K562 (cell line): Measurements from ENCODE around the gene UBAC2. TPM values are rescaled to one million over a fixed set of nuclear protein-coding genes. Genes with fewer than 3 reads are reported as not detected.

Source experiments
- ATAC-seq: fragments of 200-7000 bp; cut with Tn5 transposase; 3 replicates; pipeline ENCODE4 v1.9.1; 2020; ENCODE audit warnings: moderate library complexity
- BruUV-seq: library from RNA; stranded (reverse); fragments of 400-500 nt; replicated peaks from 2 replicates; lab custom pipeline; 2021; lab: Mats Ljungman, UMichigan
- CTCF ChIA-PET: fragments of 300-600 bp; formaldehyde crosslinking; extraction: SDS; loops from one replicate; lab custom pipeline; 2021; ENCODE audit warnings: low intra/inter-chr PET ratio; lab: Yijun Ruan, JAX
- POLR2A ChIA-PET: fragments of 300-600, 350-650 bp; sonication (Branson Sonifier 250); formaldehyde crosslinking; extraction: SDS; loops from one replicate; lab custom pipeline; 2021; ENCODE audit warnings: antibody characterized with exemption, inconsistent platforms; lab: Yijun Ruan, JAX
- DNase-seq, 4 experiments: peaks; one replicate each; pipeline versions ENCODE4 v3.0.0 to v3.0.0-alpha.2; 2011 to 2018; ENCODE audit warnings: low spot score in 3 of 4, mixed read lengths in 3 of 4; ENCODE audit errors: extremely low read depth in 1 of 4
- FAIRE-seq: peaks from 2 replicates; lab custom pipeline; 2011; peaks lifted over from hg19 to GRCh38; lab: Jason Lieb, UNC
- H2AFZ ChIP-seq: 2 replicates; pipeline ENCODE4 v1.6.0; 2011; ENCODE audit warnings: low read depth, low read length, control low read depth, inconsistent platforms
- H3K27ac ChIP-seq: fragments of 200-600 bp; 3 replicates; pipeline ENCODE4 v1.8.0; 2011; ENCODE audit warnings: low read depth, mild to moderate bottlenecking, control low read depth, inconsistent platforms, low read length, moderate library complexity, mixed read lengths; ENCODE audit errors: extremely low read depth
- H3K27me3 ChIP-seq, 2 experiments: fragments of 300-600 bp in 1 of 2; 2 replicates in 1 of 2; 3 replicates in 1 of 2; pipeline versions ENCODE4 v1.6.0 to v1.8.0; 2011; ENCODE audit warnings: inconsistent platforms in 2 of 2, low read length in 2 of 2, mild to moderate bottlenecking in 1 of 2, mixed read lengths in 1 of 2, moderate library complexity in 1 of 2; ENCODE audit not compliant: control insufficient read depth in 2 of 2, insufficient read depth in 2 of 2
- H3K36me3 ChIP-seq: fragments of 300-600 bp; 3 replicates; pipeline ENCODE4 v1.8.0; 2011; ENCODE audit warnings: mild to moderate bottlenecking, low read length, inconsistent platforms; ENCODE audit not compliant: control insufficient read depth, insufficient read depth
- H3K4me1 ChIP-seq, 2 experiments: fragments of 200-600 bp in 1 of 2; replicated peaks in 1 of 2; 2 replicates in 1 of 2; 3 replicates in 1 of 2; pipeline versions ENCODE4 v1.5.1 to v1.8.0; 2011; ENCODE audit warnings: inconsistent platforms in 2 of 2, low read length in 2 of 2, mild to moderate bottlenecking in 1 of 2, mixed read lengths in 1 of 2, moderate library complexity in 1 of 2; ENCODE audit not compliant: control insufficient read depth in 2 of 2, insufficient read depth in 2 of 2
- H3K4me2 ChIP-seq: 2 replicates; pipeline ENCODE4 v1.6.1; 2011; ENCODE audit warnings: low read length, control low read depth, inconsistent platforms, mixed read lengths; ENCODE audit not compliant: insufficient read depth
- H3K4me3 ChIP-seq: fragments of 200-600 bp; sonication (generic), shearing (Covaris generic); 2 replicates; pipeline ENCODE4 v1.5.1; 2016; ENCODE audit warnings: control low read depth, inconsistent platforms
- H3K79me2 ChIP-seq: fragments of 200-600 bp; 3 replicates; pipeline ENCODE4 v1.8.0; 2011; ENCODE audit warnings: low read length, inconsistent platforms; ENCODE audit not compliant: control insufficient read depth, insufficient read depth
- H3K9ac ChIP-seq, 2 experiments: 2 replicates each; pipeline versions ENCODE4 v1.6.0 to v1.6.1; 2011; ENCODE audit warnings: low read depth in 2 of 2, low read length in 2 of 2, control low read depth in 1 of 2, inconsistent platforms in 1 of 2, mild to moderate bottlenecking in 1 of 2, mixed read lengths in 1 of 2; ENCODE audit not compliant: insufficient read depth in 1 of 2
- H3K9me1 ChIP-seq: one replicate; pipeline ENCODE4 v1.6.0; 2011; ENCODE audit warnings: inconsistent platforms, mild to moderate bottlenecking, low read length, moderate library complexity; ENCODE audit not compliant: control insufficient read depth, insufficient read depth
- H3K9me3 ChIP-seq: replicated peaks from 2 replicates; pipeline ENCODE4 v1.5.1; 2011; ENCODE audit warnings: low read depth, low read length, inconsistent platforms; ENCODE audit not compliant: control insufficient read depth, insufficient read depth
- H4K20me1 ChIP-seq: replicated peaks from 2 replicates; pipeline ENCODE4 v1.6.1; 2011; ENCODE audit warnings: low read length, inconsistent platforms, mixed read lengths; ENCODE audit not compliant: control insufficient read depth, insufficient read depth
- ATF3 ChIP-seq, 2 experiments: fragments of 450-650 bp in 1 of 2; sonication (generic) in 1 of 2; formaldehyde crosslinking in 1 of 2; IDR thresholded peaks in 1 of 2; conservative IDR thresholded peaks in 1 of 2; 2 replicates each; pipeline versions ENCODE4 v1.6.1 to v1.8.1; 2016 to 2023; ENCODE audit warnings: mild to moderate bottlenecking in 2 of 2, moderate library complexity in 2 of 2, inconsistent platforms in 1 of 2, missing genetic modification reagents in 1 of 2
- C11orf30 ChIP-seq: fragments of 450-650 bp; IDR thresholded peaks from 2 replicates; pipeline ENCODE4 v1.6.1; 2016; ENCODE audit warnings: low read depth, mild to moderate bottlenecking
- CHAMP1 ChIP-seq: fragments of 450-650 bp; IDR thresholded peaks from 2 replicates; pipeline ENCODE4 v1.6.1; 2016; ENCODE audit warnings: mild to moderate bottlenecking
- EP400 ChIP-seq: fragments of 450-650 bp; IDR thresholded peaks from 2 replicates; pipeline ENCODE4 v1.6.1; 2017; ENCODE audit warnings: antibody characterized with exemption, mild to moderate bottlenecking, moderate library complexity
- MAFF ChIP-seq: IDR thresholded peaks from 2 replicates; pipeline ENCODE4 v1.6.1; 2012; ENCODE audit warnings: low read length, improper control_type of control experiment
- MAFG ChIP-seq: fragments of 450-650 bp; conservative IDR thresholded peaks from 2 replicates; pipeline ENCODE4 v1.6.1; 2016; ENCODE audit warnings: missing genetic modification characterization, missing compliant biosample characterization
- MAFK ChIP-seq: IDR thresholded peaks from 2 replicates; pipeline ENCODE4 v1.6.1; 2011; ENCODE audit warnings: low read length, improper control_type of control experiment
- NCOA2 ChIP-seq, 2 experiments: fragments of 450-650 bp; IDR thresholded peaks; 2 replicates each; pipeline ENCODE4 v1.6.1; 2018; ENCODE audit warnings: mild to moderate bottlenecking in 2 of 2, moderate library complexity in 1 of 2; ENCODE audit not compliant: partially characterized antibody in 2 of 2
- POLR2AphosphoS2 ChIP-seq: IDR thresholded peaks from 2 replicates; pipeline ENCODE4 v1.6.1; 2012; ENCODE audit warnings: low read length, improper control_type of control experiment
- SETDB1 ChIP-seq: IDR thresholded peaks from one replicate; pipeline ENCODE4 v1.6.1; 2012; ENCODE audit warnings: low read length, control low read depth, inconsistent platforms
- SMARCA4 ChIP-seq: fragments of 450-650 bp; IDR thresholded peaks from 2 replicates; pipeline ENCODE4 v1.6.1; 2016
- XRCC4 ChIP-seq: IDR thresholded peaks from one replicate; pipeline ENCODE4 v1.6.1; 2011; ENCODE audit not compliant: insufficient read depth, insufficient read length; ENCODE audit errors: extremely low read depth
- ZBTB33 ChIP-seq: sonication (generic); formaldehyde crosslinking; IDR thresholded peaks from 2 replicates; pipeline ENCODE4 v1.8.1; 2023; ENCODE audit warnings: mild to moderate bottlenecking, missing genetic modification reagents
- ZKSCAN1 ChIP-seq: fragments of 150-350 bp; IDR thresholded peaks from 2 replicates; pipeline ENCODE4 v1.6.1; 2016; ENCODE audit warnings: low read depth, low read length
- ZNF217 ChIP-seq: sonication (generic); formaldehyde crosslinking; IDR thresholded peaks from 2 replicates; pipeline ENCODE4 v1.8.0; 2022; ENCODE audit warnings: mild to moderate bottlenecking, missing genetic modification reagents
- ZNF316 ChIP-seq: fragments of 450-650 bp; IDR thresholded peaks from 2 replicates; pipeline ENCODE4 v1.6.1; 2016
- ZNF780A ChIP-seq: fragments of 250-450 bp; sonication (Bioruptor Pico); IDR thresholded peaks from 2 replicates; pipeline ENCODE4 v1.5.0; 2021; ENCODE audit warnings: mild to moderate bottlenecking
- WGBS: fragments of 100-300 bp; shearing (Covaris generic); methylation state at CpG from one replicate; pipeline ENCODE4 v1.1.6; 2016; ENCODE audit warnings: low coverage, mixed read lengths; ENCODE audit not compliant: insufficient coverage; ENCODE audit errors: missing lambda C conversion rate; 5-methylcytosine and 5-hydroxymethylcytosine counted together
- in situ Hi-C: fragments of 300-500 bp; cut with MboI; formaldehyde crosslinking; loops from 4 replicates; pipeline ENCODE4 v1.15.0; 2018; ENCODE audit warnings: inconsistent platforms, mixed read lengths
- intact Hi-C: fragments of 100-400 bp; cut with micrococcal nuclease; formaldehyde crosslinking; loops from 2 replicates; pipeline ENCODE4 v1.14.2; 2022
- polyA plus RNA-seq, 8 experiments: library from polyadenylated mRNA; depleted of rRNA in 4 of 8; stranded (reverse) in 5 of 8; unstranded in 3 of 8; fragments of >200 nt; fragmentation: Nextera tagmentation in 2 of 8; fragmentation: Illumina TruSeq in 1 of 8; extraction: Ambion mirVana in 2 of 8; extraction: Trizol in 1 of 8; gene quantifications; 2 replicates each; pipeline versions ENCODE4 v1.2.1 to v1.2.3, GENCODE V29; 2011 to 2014; ENCODE audit warnings: inconsistent platforms in 1 of 8, missing spikeins in 1 of 8
- total RNA-seq, 7 experiments: library from RNA; depleted of rRNA in 6 of 7; stranded (reverse); fragments of >200 nt in 6 of 7; fragmentation: Illumina TruSeq in 2 of 7; extraction: Trizol in 2 of 7; gene quantifications; 2 replicates each; pipeline versions ENCODE4 v1.2.1 to v1.2.3, GENCODE V29; 2011 to 2021; ENCODE audit warnings: low replicate concordance in 1 of 7
- TF ChIP-seq, protein P1 (sequence below): fragments of 250-450 bp; sonication (Bioruptor Pico); IDR thresholded peaks from 2 replicates; pipeline ENCODE4 v1.8.0; 2021; ENCODE audit warnings: moderate library complexity, mild to moderate bottlenecking, inconsistent platforms

Gene UBAC2
- total and polyA plus RNA-seq, 9 of the 15 experiments (the other 6 are each of a cell fraction or from before 2014, with no cell fraction given) = 6.0 to 84.1 (median 32.3) TPM

- no peak for TF ChIP-seq CHAMP1
- TF ChIP-seq ZNF780A (CRISPR knock-in tag) = no peak
- TF ChIP-seq, all 486 proteins: peak for 0
These were observed 133.6 kb downstream of the UBAC2 start (continued) for GRCh38 chr13:99334221-99334620.

GRCh38 chr13:99335087-99335486 lies 134.4 kb downstream of the UBAC2 start:
- ChIA-PET POLR2A (interaction anchor here (1.0 kb wide), 1 partner anchor 12 kb away, joined by 3 read pairs; no protein-coding TSS in a partner anchor), CTCF (no interaction called here)
- H3K9me1 ChIP-seq = no peaks in the 10 kb centered on the region
- H3K9ac ChIP-seq = no peak overlapping the region
- no peak overlapping the region for H2AFZ ChIP-seq
- H3K9me3 ChIP-seq = no peaks in the 10 kb centered on the region
- WGBS = 100% methylated on average over 2 of the region's 2 CpGs
- H4K20me1 ChIP-seq = no peaks in the 10 kb centered on the region
- H3K79me2 ChIP-seq = peaks cover 2% of the 10 kb centered on the region; the same call in 1 of the 3 replicates
- in situ Hi-C loops (no loop called here), intact Hi-C loops (no loop called here)
- DNase-seq = no peak
- no TSS peak for BruUV-seq
- peaks cover 11 to 36% of the 10 kb centered on the region in 2 experiments for H3K4me1 ChIP-seq
- no peak overlapping the region for H3K4me2 ChIP-seq
- no peak overlapping the region for H3K4me3 ChIP-seq
- no peak overlapping the region for H3K27ac ChIP-seq
- no peak for ATAC-seq
- FAIRE-seq = no peak
- H3K36me3 ChIP-seq = peaks cover 7% of the 10 kb centered on the region; the same call in 2 of the 3 replicates
- H3K27me3 ChIP-seq = no peaks in the 10 kb centered on the region
- TF ChIP-seq MAFF (peak; percentile 88), ATF3 (IDR thresholded peaks at IDR 0.05) (no peak), ATF3 (CRISPR knock-in tag; conservative IDR thresholded peaks at IDR 0.05) (no peak), MAFG (tag) (peak; percentile 90), EP400 (no peak), SMARCA4 (no peak), XRCC4 (no peak), ZNF217 (CRISPR knock-in tag) (no peak), SETDB1 (no peak), NCOA2 (IDR thresholded peaks at IDR 0.05; ENCODE audit: partially characterized antibody in 2 of 2) (no peak), MAFK (peak; percentile 91), C11orf30 (peak; percentile 87), POLR2AphosphoS2 (no peak), ZBTB33 (CRISPR knock-in tag) (no peak), ZKSCAN1 (no peak), ZNF316 (peak; percentile 96)
- TF ChIP-seq, protein P1, sequence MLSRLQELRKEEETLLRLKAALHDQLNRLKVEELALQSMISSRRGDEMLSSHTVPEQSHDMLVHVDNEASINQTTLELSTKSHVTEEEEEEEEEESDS (CRISPR knock-in tag) = no peak
